HS-5 (cell line): ENCODE results near the gene BICDL1.

Source experiments
- DNase-seq: peaks from one replicate; pipeline ENCODE4 v3.0.0-alpha.2; 2012; ENCODE audit warnings: low read depth

Gene BICDL1

GRCh38 chr12:120131116-120131515 is 142.1 kb downstream of the BICDL1 start:
- DNase-seq, result no peak

GRCh38 chr12:120132054-120132836 is 143.2 kb downstream of the BICDL1 start:
- DNase-seq, result no peak

GRCh38 chr12:120132863-120133385 is 143.9 kb downstream of the BICDL1 start:
- no peak for DNase-seq

- DNase-seq, result no peak
These were observed 145.4 kb downstream of the BICDL1 start for GRCh38 chr12:120134307-120134980.

GRCh38 chr12:120136093-120136770 is 147.2 kb downstream of the BICDL1 start:
- no peak for DNase-seq

GRCh38 chr12:120137833-120138232 is 148.8 kb downstream of the BICDL1 start:
- no peak for DNase-seq

GRCh38 chr12:120138366-120138765 is 149.3 kb downstream of the BICDL1 start:
- DNase-seq, result no peak

- DNase-seq, result no peak
These were observed 150.9 kb downstream of the BICDL1 start for GRCh38 chr12:120139958-120140357.

- DNase-seq, result no peak
These were observed 151.6 kb downstream of the BICDL1 start for GRCh38 chr12:120140603-120141002.

GRCh38 chr12:120141336-120141735 is 152.3 kb downstream of the BICDL1 start:
- DNase-seq, result no peak

GRCh38 chr12:120142231-120142877 is 153.3 kb downstream of the BICDL1 start:
- no peak for DNase-seq
